Measurements from ENCODE around the gene SUGT1.
"Not testable (repeated sequence)": the region's sequence is repeated elsewhere in the genome, so short reads cannot be mapped to it uniquely, and the experiment has no call there.

Gene SUGT1

DNA sequence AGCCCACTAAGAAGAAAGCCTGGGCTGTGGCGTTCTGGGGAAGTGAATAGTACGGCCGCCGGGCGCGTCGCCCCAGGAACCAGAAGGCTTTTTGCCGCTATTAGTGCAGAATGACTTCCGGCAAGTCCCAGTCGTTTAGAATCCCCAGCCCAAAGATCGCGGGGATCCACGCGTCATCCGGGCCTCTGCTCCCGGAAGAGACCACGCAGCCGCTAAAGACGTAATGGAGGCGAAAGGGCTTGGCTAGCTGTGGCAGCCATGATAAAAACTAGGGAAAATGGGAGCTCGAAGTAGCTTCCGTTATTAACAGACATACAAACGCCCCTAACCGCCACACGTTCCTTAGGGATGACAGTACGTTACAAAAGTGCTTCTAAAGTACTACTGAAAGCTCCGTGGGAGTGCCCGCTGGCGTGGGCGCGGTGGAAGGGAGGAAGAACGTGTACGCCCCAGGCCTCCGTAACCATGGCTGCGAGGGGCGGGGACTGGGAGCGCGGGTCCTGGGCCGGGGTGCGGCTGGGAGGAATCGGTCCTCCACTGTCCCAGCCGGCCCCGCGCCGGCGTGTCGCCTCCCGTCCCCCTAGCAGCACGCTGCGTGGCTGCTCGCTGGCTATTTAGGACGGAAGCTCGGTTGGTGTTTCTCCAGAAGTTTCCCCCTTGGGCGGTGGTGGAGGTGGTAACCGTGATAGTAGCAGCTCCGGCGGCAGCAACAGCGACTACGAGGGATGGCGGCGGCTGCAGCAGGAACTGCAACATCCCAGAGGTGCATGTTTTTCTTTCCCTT is at the start of gene SUGT1:
TSS of gene SUGT1 (plus strand) at position 641 of the 784 bp plus-strand sequence. CDS start at position 726, 85 bp downstream.
- peak; percentile 52 for DNase-seq

DNA sequence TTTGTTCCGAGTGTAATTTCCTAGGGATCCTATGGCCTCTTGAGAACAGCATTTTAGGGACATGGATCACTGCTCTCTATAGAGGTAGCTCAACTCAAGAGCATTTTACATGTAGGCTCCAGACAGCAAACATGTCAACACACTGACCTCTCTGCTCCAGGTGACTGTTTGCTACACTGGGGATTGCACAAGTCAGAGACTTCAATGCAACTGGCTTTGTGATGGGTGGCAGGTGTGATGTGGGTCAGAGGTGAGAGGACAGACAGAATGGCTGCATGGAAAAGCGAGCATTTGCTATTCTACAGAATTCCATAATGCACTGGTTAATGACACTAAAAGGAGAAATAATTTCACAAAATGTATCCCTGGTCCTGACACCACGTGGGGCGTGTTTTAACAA is 49.3 kb upstream of the SUGT1 start:
- DNase-seq: not testable (repeated sequence)

DNA sequence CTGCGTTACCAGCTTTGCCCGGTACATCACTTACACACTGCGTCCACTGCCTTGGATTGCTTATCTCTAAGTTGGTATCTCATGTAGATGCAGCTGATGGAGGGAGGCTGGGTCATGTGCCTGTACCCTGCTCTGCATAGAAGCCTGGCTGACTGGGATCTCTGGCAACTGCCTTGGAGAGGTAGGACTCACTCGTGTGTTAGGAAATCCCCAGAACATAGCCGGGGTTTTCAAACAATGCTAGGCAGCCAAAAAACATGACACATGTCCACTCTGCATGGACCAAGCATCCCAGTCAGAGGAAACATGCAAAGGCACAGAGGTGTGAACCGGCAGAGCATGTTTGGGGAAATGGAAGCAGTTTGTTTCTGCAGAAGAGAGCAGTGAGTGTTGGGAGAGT is 46.5 kb upstream of the SUGT1 start:
- DNase-seq: not testable (repeated sequence)

DNA sequence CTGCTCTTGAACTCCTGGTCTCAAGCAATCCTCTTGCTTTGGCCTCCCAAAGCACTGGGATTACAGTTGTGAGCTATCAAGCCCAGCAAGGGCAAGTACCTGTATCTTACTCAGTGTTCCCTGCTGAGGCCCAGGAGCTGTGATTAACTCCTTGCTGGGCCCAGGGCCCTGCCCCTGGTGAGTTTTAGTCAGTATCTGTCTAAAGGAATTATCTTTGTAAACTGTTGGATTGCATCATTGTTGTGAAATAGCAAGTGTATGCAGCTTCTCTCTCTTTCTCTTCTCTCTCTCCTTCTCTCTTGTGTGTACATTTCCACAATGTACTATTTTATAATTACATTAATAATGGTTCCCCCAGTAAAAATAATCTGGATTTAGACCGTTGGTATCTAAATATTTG is 45.8 kb upstream of the SUGT1 start:
- not testable (repeated sequence) for DNase-seq

DNA sequence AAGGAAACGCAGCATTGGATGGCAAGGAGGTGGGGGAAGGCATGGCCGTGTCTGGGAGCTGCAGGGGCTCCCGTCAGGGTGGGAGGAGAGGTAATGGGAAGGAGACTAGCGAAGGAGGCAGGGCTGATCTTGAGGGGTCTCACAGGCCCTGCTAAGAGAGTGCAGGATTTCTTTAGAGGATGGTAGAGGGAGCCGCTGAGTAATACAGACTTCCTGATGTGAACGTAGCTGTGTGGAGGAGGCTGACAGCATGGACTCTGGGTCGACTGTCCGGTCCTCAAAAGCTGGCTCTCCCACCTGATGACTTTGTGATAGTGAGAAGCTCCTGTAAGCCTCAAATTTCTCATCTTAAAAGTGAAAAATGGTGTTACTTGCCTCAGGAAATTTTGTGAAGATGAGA is 44.5 kb upstream of the SUGT1 start:
- not testable (repeated sequence) for DNase-seq

DNA sequence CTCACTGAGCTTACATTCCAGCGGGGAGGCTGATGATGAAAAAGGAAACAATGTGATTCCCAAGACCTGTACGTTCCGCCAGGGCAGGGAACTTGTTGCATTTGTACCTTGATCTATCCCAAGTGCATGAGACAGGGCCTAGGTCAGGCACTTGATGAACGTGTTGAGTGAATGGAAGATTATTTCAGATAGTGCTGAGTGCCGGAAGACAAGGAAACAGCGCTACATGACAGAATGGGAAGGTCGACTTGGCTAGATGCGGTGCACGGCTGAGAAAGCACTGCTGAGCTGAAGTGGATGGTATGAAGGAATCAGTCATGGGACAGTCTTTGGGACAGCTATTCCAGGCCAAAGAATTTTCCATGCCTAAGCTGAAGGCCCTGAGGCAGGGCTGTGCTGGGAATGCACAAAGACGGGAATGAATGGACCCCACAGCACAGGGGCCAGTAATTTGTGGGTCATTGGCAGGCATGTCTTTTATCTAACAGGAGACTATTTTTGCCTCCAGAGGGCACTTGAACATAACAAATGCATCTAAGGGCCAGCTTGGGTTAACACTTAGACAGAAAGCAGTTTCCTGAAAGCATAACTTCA is 43.5 kb upstream of the SUGT1 start:
- not testable (repeated sequence) for DNase-seq

DNA sequence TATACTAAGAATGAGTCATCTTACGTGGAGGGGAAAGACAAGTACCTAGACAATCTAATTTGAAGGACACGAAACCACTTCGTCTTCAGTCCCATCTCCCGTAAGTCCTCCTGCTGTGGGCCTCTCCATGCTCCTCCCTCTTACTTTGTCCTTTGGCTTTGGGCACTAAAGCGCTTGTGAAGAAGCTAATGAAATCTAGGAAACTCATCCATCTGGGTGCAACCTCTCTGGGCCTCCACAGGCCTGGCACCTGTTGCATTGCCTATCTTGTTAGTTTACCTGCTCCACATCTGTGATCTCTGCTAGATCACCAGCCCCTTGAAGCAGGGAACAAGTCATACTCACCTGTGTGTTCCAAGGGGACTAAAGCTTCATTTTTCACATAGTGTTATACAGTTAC is 42.5 kb upstream of the SUGT1 start:
- not testable (repeated sequence) for DNase-seq

DNA sequence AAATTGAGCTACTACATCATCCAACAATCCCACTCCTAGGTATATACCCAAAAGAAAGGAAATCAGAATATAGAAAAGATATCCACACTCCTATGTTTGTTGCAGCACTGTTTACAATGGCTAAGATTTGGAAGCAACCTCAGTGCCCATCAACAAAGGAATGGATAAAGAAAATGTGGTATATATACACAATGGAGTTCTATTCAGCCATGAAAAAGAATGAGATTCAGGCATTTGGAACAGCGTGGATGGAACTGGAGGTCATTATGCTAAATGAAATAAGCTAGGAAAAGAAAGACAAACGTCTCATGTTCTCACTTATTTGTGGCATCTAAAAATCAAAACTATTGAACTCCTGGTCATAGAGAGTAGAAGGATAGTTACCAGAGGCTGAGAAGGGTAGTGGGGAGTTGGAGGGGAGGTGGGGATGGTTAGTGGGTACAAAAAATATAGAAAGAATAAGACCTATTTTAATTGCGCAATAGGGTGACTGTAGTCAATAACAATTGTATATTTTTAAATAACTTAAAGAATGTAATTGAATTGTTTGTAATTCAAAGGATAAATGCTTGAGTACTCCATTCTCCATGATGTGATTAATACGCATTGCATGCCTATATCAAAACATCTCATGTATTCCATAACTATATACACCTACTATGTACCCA is 37.4 kb upstream of the SUGT1 start:
- DNase-seq: no peak

DNA sequence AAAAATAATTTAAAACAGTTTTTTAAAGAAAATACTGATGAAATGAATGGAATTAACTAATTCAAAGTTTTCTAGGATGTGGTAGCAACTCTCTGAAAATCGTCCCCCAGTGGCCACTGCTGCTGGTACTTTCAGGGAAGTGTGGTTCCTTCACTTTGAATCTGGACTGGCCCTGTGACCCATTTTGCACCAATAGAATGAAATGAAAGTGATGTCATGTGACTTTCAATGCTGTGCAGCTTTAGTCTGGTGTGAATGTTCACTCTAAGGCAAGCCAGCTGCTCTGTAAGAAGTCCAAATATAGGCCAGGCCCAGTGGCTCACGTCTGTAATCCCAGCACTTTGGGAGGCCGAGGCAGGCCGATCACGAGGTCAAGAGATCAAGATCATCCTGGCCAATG is 36.8 kb upstream of the SUGT1 start:
- no peak for DNase-seq

DNA sequence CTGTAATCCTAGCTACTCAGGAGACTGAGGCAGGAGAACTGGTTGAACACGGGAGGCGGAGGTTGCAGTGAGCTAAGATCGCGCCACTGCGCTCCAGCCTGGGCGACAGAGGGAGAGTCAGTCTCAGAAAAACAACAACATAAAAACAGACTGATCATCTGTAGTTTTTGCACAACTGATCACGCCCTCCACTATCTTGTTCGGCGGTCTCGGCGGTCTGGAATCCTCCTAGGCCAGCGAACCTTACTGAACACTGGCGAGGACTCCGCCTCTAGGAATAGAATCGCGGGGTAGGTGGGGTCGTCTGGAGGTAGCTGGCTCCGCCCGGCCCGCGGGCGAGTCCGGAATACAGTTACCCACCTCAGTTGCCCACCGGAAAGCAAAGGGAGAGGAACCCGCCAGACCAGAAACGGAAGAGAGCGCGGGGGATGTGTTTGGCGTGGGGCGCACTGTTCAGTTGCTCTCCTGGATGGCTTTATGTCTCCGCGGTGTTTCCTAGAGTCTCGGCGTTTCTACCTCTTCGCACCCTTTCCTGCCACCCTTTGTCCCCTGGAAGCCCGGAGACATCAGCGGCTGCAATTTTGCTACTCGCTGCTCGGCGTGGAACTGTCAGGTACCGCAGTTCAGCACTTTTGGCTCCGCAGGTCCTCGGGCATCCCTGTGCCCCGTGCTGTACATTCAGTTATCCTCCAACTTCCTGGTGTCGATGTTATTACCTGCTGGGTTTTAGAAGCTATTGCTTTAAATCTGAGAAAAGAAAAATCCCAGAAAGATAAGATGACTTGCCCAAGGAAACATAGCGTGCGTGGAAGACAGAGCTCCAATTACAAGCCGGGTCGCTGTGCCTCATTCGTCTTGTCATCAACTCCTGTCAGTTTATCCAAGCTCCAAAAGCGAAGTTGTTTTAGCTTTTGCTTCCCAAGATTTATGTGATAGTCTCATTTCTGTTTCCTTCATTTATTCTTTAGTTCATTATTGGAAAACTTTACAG is 35.3 kb upstream of the SUGT1 start:
- peak; percentile 29 for DNase-seq

DNA sequence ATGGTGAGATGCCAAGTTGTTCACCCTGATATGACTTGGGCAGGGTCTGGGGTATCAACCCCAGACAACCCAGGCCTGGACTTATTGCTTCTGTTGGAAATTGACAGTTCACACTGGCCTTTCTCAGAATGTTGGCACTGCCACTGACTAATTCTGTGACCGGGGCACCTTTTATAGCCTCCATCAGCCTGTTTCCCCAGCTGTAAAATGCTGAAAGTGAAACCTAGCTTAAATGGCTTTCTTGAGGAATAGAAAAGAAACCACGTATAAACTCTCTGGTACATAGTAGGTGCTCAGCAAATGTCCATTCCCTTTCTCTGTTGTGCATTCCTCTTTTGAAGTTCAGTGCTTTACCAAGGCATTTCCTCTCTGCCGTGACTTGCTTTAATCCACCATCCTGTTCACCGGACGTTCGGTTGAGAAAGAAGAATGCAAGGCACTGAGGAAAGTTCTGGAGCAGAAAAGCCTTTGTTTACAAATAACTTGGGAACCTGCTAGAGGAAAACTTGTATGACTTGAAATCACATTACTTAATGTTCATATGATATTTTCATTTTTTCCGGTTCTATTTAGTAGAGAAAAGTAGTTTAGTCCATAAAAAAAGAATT is 21.4 kb upstream of the SUGT1 start:
- not testable (repeated sequence) for DNase-seq

DNA sequence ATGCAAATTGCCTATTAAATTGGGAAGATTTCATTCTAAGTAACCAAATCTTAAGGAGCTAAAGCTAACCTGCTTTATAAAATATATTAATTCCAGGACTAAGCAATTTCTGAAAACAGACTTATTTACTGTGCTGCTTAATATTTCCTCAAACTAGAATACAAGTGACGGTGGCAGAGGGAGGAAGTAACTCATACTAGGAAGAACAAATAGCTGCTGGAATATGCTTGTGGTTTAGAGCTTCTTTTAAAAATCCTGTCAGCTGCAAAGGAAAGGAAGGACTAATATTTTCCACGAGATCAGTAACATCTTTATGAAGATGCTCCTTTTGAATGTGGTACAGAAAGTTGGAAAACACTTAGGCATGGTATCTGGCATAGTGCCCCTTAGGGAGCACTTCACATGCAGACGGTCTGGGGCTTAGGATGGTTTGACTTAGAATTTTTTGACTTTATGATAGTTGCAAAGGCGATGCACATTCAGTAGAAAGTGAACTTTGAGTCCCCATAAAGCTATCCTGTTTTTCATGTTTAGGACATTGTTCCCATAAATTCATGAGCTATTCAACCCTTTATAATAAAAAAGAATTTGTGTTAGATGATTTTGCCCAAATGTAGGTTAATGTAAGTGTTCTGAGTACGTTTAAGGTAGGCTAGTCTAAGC is 13.8 kb upstream of the SUGT1 start:
- no peak for DNase-seq

DNA sequence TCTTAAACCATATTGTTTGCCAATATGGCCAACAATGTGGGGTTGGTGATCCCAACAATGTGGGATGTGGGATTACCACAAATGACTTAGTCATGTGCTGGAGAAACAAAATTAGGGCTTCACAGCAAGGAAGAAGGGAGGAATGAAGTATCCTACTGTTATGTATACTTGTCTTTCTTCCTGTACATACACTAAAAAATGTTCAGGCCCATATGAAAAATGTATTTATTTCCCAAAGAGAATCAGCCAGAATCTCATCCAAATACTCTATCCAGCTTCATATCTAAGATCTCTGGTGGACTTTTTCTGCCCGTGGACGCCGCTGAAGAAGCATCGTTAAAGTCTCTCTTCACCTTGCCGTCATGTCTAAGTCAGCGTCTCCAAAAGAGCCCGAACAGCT is 10.5 kb upstream of the SUGT1 start, which contains the start of gene HNRNPA1L2:
TSS of gene HNRNPA1L2 (plus strand) at position 301 of the 400 bp plus-strand sequence. CDS start at position 363, 62 bp downstream.
- DNase-seq: no peak

DNA sequence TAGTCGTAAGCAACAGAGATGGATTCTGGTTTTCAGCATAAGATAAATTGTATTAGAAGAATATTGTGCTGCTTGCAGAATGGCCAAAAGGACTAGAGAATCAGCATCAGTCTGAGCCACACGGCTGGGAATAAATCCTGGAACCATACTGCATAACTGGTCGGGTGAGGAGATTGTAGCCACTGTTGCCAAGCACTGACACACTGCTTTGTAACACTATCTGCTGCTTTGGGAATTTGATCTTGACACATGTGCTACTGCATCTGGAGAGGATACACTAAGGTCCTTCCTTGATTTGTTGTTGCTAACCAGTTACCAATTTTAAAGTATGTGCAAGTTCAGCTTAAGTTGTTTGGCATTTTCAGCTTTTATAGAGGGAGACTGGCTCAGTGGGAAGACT is 8.5 kb upstream of the SUGT1 start:
- no peak for DNase-seq

DNA sequence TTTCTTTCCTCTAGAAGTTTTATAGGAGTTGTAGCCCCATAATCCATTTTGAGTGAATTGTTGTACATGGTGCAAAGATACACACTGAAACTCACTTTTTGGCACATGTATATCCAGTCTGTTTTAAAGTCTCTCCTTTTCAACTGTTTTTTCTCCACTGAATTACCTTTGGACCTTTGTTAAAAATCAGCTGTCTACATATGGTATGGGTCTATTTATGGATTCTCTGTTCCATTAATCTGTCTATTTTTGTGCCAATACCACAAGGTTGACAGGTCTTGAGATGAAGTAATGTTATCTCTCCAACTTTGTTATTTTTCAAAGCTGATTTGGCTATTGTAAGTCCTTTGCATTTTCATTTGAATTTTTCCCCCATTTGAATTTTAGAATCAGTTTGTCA is 5.7 kb upstream of the SUGT1 start:
- DNase-seq: no peak

DNA sequence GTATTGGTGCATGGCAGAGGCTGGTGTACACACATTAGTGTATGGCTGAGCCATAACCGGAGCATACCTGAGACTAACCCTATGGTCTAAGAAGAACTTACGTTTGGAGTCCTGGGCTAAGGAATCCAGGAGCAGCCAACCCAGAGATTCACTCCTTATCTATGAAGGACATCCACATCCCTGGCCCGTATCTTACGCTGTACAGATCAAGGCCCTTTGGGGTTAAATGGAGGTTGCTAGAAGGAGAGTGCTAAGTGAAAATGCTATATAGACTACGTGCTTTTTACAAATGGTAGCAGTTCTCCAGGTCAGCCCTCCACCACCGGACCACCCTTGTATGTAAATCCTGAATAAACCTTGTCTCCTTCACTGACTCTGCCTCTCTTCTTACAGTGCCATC is 1.9 kb upstream of the SUGT1 start:
- DNase-seq: no peak

DNA sequence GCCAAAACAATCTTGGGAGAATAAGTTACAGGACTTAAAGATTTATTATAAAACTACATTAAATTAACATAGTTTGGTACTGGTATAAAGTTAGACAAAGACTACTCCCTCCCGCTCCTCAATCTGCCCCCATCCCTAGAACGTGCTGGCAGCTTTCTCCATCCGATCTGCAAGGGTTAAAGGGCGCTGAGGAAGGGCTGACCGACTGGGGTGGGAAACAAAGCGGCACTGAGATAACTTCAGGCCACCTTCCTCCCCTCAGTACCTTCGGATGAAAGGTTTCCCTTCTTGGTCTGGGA is 790 bp upstream of the SUGT1 start:
- DNase-seq: no peak

DNA sequence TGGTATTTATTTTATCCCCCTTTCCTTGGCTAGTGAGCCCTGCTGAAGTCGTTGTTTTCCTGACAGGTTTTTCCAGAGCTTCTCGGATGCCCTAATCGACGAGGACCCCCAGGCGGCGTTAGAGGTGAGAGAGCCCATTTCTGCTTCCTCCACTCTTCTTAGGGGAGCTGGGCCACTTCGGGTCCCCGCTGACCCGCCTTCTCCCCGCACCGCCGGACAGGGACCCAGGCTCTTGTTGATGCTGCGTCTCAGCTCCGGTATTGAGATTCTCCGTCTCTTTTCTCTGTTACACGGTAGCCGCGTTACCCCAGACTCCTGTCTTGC is 306 bp downstream of the SUGT1 start:
- DNase-seq: no peak

DNA sequence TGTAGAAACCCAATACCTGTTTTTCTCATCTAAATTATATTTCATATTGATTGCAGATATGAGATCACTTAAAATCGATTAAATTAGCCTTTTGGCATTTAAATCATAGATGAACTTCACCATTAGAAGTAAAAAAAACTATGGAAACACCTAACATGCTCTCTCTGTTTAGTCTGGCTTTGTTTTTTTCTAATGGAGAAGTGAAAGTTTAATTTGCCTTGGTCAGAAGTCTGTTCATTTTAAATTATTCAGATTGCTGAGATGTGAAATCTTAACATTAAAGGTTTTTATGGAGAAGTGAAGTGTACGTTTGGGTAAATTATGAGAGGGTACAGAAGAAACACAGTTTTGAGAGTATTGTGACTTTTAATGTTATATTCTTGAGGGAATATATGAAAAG is 6.7 kb downstream of the SUGT1 start:
- DNase-seq: no peak

DNA sequence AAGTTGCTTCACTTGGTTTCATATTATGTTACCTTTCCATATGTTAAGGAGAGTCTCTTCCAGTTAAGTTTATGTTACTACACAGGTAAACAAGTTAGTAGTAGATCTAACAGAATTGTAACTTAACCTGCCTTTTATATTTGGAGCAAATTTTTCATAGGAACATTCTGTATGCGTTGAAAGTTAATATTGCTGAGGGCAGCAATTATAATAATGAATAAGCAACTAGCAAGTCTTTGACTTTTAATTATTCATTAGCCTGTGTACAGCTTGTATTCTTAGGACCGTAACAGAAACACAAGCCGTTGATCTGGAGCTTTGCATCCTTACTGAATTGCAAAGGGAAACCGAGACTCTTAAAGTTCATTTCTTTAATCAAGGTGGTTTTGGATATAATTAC is 11.6 kb downstream of the SUGT1 start:
- DNase-seq: no peak

DNA sequence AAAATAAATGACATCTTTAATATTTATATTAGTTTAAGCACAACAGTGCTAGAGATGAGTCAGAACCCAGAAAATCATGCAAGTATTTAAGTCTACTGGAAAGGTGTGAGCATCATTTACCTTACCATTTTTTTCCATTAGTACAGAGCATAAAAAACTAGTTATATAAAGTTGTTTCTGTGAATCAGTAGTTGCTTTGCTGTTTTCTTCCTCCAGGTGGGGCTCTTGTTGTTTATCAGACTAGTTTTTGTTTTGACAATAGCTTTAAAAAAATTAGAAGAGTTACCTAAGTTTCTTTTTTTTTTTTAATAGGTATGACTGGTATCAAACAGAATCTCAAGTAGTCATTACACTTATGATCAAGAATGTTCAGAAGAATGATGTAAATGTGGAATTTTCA is 12.7 kb downstream of the SUGT1 start:
- no peak for DNase-seq

DNA sequence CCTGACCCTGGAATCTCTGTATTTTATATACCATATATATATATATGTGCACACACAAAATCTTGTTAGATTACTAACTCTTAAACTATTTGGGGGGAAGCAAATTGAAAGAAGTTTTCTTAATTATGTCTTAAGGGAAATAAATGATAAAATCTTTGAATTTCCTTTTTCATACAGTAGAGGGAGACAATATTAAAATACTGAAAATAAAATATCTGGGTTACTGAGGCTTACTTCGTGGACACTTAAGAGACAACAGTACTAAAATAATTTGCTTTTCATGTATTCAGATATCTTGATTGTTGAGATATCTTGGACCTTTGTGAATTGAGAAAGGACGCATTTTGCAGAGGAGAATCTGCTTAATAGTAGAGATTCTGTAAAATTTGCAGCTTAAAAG is 17.0 kb downstream of the SUGT1 start:
- DNase-seq: no peak

All from NCI-H1436 treated with DMSO at 0.1 percent for 48 hours (cell line).